ENCODE measurements around the gene U2AF2.

U2AF2 gene

DNA sequence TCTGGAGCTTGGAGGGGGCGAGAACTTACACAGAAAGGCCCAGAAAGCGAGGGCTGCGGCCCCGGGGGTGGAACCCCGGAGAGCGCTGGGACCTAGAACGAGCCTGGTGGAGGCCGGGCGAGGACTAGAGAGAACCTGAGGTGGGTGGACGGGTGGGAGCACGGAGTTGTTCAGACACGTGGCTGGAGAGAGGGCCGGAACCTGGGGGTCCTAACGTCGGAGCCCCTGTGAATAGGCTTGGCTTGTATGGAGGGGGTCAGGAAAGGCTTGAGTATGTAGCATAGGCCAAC, 11.0 kb upstream of the U2AF2 start:
- peaks cover 6 to 8% of the 10 kb centered on the region in 2 donors for H3K36me3 ChIP-seq (ENCODE audit: control insufficient read depth in 2 of 2, insufficient read depth in 2 of 2, low read length in 2 of 2)
- H3K27me3 ChIP-seq (ENCODE audit: control insufficient read depth in 1 of 2, insufficient read depth in 2 of 2, low read length in 2 of 2) = no peaks in the 10 kb centered on the region
- peak overlapping the region; percentile 69 to 80 for H3K9ac ChIP-seq (ENCODE audit: low read length in 2 of 2)
- H3K4me1 ChIP-seq (ENCODE audit: control insufficient read depth, insufficient read depth, low read length) = peaks cover 62% of the 10 kb centered on the region
- no peaks in the 10 kb centered on the region for H3K9me3 ChIP-seq (ENCODE audit: control insufficient read depth in 2 of 2, low read length in 2 of 2)
- H3K27ac ChIP-seq (ENCODE audit: low read length) = peak overlapping the region; percentile 49
- peak overlapping the region; percentile 67 to 81 for H3K4me3 ChIP-seq (ENCODE audit: low read length in 2 of 2)

DNA sequence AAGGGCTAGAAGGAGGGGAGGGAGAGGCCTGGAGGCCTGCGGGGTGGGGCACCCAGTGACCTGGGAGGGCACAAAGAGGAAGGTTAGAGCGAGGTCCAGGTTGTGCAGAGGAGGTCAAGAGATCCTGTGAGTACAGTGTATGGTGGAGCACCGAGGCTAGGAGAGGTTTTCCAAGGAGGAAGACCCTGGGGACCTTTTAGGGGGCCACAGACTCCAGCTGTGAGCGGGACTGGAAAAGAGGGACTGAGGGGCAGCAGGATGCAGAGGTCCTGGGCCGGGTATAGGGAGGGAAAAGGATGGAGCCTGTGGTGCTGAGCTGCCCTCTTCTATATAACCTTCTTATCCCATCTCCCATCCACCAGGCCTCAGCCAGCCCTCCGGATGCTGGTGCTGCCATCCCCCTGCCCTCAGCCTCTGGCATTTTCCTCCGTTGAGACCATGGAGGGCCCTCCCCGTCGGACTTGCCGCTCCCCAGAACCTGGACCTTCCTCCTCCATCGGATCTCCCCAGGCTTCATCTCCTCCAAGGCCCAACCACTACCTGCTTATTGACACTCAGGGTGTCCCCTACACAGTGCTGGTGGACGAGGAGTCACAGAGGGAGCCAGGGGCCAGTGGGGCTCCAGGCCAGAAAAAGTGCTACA, 10.5 kb upstream of the U2AF2 start:
- H3K36me3 ChIP-seq (ENCODE audit: control insufficient read depth in 2 of 2, insufficient read depth in 2 of 2, low read length in 2 of 2) = peaks cover 6 to 8% of the 10 kb centered on the region in 2 donors
- H3K9me3 ChIP-seq (ENCODE audit: control insufficient read depth in 2 of 2, low read length in 2 of 2) = no peaks in the 10 kb centered on the region
- no peaks in the 10 kb centered on the region for H3K27me3 ChIP-seq (ENCODE audit: control insufficient read depth in 1 of 2, insufficient read depth in 2 of 2, low read length in 2 of 2)
- peaks cover 63% of the 10 kb centered on the region for H3K4me1 ChIP-seq (ENCODE audit: control insufficient read depth, insufficient read depth, low read length)
- H3K27ac ChIP-seq (ENCODE audit: low read length) = peak overlapping the region; percentile 49
- H3K4me3 ChIP-seq (ENCODE audit: low read length in 2 of 2) = peak overlapping the region; percentile 67 to 81
- H3K9ac ChIP-seq (ENCODE audit: low read length in 2 of 2) = peak overlapping the region; percentile 69 to 80

DNA sequence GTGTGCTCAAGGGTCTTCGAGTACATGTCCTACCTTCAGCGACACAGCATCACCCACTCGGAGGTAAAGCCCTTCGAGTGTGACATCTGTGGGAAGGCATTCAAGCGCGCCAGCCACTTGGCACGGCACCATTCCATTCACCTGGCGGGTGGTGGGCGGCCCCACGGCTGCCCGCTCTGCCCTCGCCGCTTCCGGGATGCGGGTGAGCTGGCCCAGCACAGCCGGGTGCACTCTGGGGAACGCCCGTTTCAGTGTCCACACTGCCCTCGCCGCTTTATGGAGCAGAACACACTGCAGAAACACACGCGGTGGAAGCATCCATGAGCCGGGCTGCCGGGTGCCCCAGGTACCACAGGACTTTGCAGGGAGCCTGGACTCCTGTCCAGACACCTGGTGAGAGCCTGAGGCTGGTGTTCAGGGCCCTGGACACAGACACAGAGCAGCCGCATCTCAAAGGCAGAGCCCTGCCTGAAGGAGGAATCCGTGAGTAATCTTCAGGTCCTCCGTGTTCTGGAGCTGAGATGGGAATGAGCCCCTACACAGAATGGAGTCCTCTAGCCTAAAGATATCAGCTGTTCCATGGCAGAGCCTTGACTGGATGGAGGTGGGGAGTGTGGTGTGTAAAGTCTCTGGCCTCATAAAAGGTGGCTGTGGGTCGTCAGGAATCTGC, 9.9 kb upstream of the U2AF2 start:
- Histone ChIP-seq H3K9me3 (ENCODE audit: control insufficient read depth in 2 of 2, low read length in 2 of 2) (no peaks in the 10 kb centered on the region), H3K27me3 (ENCODE audit: control insufficient read depth in 1 of 2, insufficient read depth in 2 of 2, low read length in 2 of 2) (no peaks in the 10 kb centered on the region), H3K36me3 (ENCODE audit: control insufficient read depth in 2 of 2, insufficient read depth in 2 of 2, low read length in 2 of 2) (peaks cover 6 to 8% of the 10 kb centered on the region in 2 donors), H3K4me3 (ENCODE audit: low read length in 2 of 2) (no peak overlapping the region), H3K4me1 (ENCODE audit: control insufficient read depth, insufficient read depth, low read length) (peaks cover 63% of the 10 kb centered on the region), H3K9ac (ENCODE audit: low read length in 2 of 2) (no peak overlapping the region), H3K27ac (ENCODE audit: low read length) (no peak overlapping the region)

DNA sequence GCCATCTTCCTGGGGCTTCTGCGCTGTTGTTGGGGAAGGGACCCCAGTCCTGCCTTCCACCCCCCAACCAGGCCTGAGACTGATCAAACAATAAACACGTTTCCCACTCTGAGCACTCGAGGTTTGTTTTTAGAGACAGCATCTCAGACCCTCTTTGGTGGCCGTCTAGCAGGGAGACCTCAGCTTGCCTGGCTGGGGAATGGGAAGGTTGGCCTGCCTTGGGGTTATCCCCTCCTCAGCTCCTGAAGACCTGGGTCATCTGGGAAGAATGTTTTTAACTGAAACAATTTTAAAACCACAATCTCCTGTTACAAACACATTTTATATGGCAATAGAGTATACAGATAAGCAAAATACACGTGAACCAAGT, 9.3 kb upstream of the U2AF2 start:
- H3K27ac ChIP-seq (ENCODE audit: low read length) = no peak overlapping the region
- no peaks in the 10 kb centered on the region for H3K27me3 ChIP-seq (ENCODE audit: control insufficient read depth in 1 of 2, insufficient read depth in 2 of 2, low read length in 2 of 2)
- peaks cover 6 to 8% of the 10 kb centered on the region in 2 donors for H3K36me3 ChIP-seq (ENCODE audit: control insufficient read depth in 2 of 2, insufficient read depth in 2 of 2, low read length in 2 of 2)
- H3K4me3 ChIP-seq (ENCODE audit: low read length in 2 of 2) = no peak overlapping the region
- peaks cover 58% of the 10 kb centered on the region for H3K4me1 ChIP-seq (ENCODE audit: control insufficient read depth, insufficient read depth, low read length)
- H3K9me3 ChIP-seq (ENCODE audit: control insufficient read depth in 2 of 2, low read length in 2 of 2) = no peaks in the 10 kb centered on the region
- no peak overlapping the region for H3K9ac ChIP-seq (ENCODE audit: low read length in 2 of 2)

DNA sequence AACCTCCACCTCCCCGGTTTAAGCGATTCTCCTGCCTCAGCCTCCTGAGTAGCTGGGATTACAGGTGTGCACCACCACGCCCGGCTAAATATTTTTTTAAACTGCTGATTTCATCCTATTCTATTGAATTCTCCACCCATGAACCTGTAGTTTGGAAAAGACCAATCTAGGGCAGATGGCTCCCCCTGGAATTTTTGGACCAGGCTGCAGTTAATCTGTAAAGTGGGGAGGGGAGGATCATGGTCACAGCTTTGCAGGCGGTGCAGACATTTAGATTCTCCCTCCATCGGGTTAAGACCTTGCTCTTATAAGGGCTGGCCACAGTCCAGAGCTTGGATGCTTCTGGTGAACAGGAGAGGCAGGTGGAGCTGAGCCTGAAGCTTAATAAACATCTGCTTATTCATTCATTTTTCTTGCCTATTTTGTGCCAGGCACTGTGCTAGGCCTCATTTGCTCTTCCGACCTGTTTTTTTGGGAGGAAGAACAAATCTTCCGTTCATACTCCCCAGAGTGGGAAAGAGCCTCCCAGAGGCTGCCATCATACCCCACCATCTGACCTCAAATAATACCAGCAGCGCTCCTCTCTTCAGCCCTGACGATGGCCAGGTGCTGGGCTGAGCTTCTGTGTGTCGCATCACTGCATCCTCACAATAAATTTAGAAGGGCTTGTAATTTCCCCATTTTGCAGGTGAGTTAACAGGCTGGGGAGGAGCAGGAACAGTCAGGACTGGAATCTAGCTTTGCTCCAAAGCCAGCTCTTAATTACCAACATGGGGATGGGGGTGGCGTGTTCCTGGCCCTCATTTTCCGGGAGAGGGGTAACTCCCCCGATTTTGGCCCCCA, 7.7 kb upstream of the U2AF2 start:
- peaks cover 52% of the 10 kb centered on the region for H3K4me1 ChIP-seq (ENCODE audit: control insufficient read depth, insufficient read depth, low read length)
- H3K27me3 ChIP-seq (ENCODE audit: control insufficient read depth in 1 of 2, insufficient read depth in 2 of 2, low read length in 2 of 2) = no peaks in the 10 kb centered on the region
- H3K9ac ChIP-seq (ENCODE audit: low read length in 2 of 2) = peak overlapping the region; percentile 76 to 81
- peaks cover 6 to 8% of the 10 kb centered on the region in 2 donors for H3K36me3 ChIP-seq (ENCODE audit: control insufficient read depth in 2 of 2, insufficient read depth in 2 of 2, low read length in 2 of 2)
- peak overlapping the region; percentile 83 to 84 for H3K4me3 ChIP-seq (ENCODE audit: low read length in 2 of 2)
- peak overlapping the region; percentile 82 for H3K27ac ChIP-seq (ENCODE audit: low read length)
- no peaks in the 10 kb centered on the region for H3K9me3 ChIP-seq (ENCODE audit: control insufficient read depth in 2 of 2, low read length in 2 of 2)

DNA sequence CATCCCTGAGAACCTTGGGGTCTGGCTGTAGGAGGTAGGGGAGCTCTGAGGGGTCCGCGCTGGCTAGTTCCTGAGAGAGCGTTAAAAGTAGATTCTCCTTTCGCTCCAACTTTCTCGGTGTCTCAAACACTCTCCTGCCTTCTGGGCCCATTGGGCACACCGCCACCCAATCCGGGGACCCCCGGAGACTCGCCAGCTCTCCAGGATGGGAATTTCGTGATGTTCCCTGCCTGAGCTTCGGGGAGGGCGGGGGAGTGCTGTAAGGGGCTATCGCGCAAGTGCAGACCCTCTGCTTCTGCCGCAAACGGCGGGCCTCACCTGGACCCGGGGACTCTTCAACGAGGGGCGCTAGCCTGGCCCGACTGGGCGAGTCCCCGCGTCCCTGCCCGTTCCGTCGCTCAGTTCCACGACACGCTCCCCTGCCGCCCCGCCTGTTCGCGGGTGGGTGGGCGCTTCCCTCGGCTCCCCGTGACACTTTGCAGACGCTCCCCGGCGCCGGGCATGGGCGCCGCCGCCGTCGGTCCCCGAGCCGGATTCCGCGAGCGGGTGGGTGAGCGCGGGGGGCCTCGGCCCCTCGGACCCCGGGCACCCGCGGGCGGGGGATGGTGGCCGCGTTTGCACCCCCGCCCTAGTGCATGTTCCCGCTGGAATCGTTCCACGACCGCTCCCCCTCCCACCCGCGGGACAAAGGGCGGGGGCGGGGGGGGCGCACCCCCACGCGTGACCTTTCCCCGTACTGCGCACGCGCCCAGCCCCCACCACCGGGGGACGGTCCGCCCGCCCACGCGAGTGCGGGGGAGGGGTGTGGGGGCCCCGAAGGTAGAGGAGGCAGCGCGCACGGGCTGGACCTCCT, 6.9 kb upstream of the U2AF2 start, which contains the start of gene CCDC106:
Gene CCDC106, plus strand, starts transcription at position 481 of the 853 bp plus-strand sequence. CDS start 835 bp downstream, outside the sequence.
- Histone ChIP-seq H3K4me1 (ENCODE audit: control insufficient read depth, insufficient read depth, low read length) (peaks cover 45% of the 10 kb centered on the region), H3K4me3 (ENCODE audit: low read length in 2 of 2) (peak within 1 kb of the TSS; percentile 83 to 84), H3K9ac (ENCODE audit: low read length in 2 of 2) (peak within 1 kb of the TSS; percentile 76 to 81)

DNA sequence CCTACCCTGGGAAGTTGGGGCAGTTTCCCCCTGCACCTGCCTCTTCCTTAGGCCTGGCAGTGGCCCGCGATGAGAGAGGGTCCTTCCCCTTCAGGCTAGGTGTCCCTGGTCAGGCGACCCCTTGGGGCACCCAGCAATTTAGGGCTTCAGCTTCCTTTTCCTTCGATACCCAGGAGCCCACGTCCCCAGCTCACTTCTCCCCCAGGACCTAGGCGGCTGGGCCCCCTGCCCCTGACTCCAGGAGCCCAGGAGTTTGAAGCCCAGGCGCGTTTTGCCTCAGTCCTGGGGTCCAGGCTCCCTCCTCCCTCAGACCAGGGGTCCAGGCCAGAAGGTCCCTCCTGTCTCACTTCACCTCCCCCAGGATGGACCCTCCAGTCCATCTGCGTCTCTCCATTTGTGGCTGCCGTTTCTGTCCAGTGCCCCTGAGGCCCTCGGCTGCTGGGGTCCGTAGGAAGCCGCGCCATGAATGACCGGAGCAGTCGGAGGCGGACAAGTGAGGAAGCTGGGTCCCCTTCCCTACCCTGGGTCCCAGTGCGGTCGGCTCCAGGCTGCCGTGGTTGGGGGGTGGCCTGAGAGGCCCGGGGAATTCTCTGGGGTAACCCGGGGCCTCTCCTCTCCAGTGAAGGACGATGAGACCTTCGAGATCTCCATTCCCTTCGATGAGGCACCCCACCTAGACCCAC, 6.1 kb upstream of the U2AF2 start:
- no peaks in the 10 kb centered on the region for H3K9me3 ChIP-seq (ENCODE audit: control insufficient read depth in 2 of 2, low read length in 2 of 2)
- peaks cover 41% of the 10 kb centered on the region for H3K4me1 ChIP-seq (ENCODE audit: control insufficient read depth, insufficient read depth, low read length)
- H3K27me3 ChIP-seq (ENCODE audit: control insufficient read depth in 1 of 2, insufficient read depth in 2 of 2, low read length in 2 of 2) = no peaks in the 10 kb centered on the region
- peak overlapping the region; percentile 82 for H3K27ac ChIP-seq (ENCODE audit: low read length)
- H3K9ac ChIP-seq (ENCODE audit: low read length in 2 of 2) = peak overlapping the region; percentile 76 to 81
- peaks cover 6 to 10% of the 10 kb centered on the region in 2 donors for H3K36me3 ChIP-seq (ENCODE audit: control insufficient read depth in 2 of 2, insufficient read depth in 2 of 2, low read length in 2 of 2)
- H3K4me3 ChIP-seq (ENCODE audit: low read length in 2 of 2) = peak overlapping the region; percentile 83 to 84

More for the DNA sequence above, 6.9 kb upstream of the U2AF2 start, which contains the start of gene CCDC106:
- Histone ChIP-seq H3K36me3 (ENCODE audit: control insufficient read depth in 2 of 2, insufficient read depth in 2 of 2, low read length in 2 of 2) (peaks cover 6 to 10% of the 10 kb centered on the region in 2 donors), H3K9me3 (ENCODE audit: control insufficient read depth in 2 of 2, low read length in 2 of 2) (no peaks in the 10 kb centered on the region), H3K27me3 (ENCODE audit: control insufficient read depth in 1 of 2, insufficient read depth in 2 of 2, low read length in 2 of 2) (no peaks in the 10 kb centered on the region), H3K27ac (ENCODE audit: low read length) (peak within 1 kb of the TSS; percentile 82)

DNA sequence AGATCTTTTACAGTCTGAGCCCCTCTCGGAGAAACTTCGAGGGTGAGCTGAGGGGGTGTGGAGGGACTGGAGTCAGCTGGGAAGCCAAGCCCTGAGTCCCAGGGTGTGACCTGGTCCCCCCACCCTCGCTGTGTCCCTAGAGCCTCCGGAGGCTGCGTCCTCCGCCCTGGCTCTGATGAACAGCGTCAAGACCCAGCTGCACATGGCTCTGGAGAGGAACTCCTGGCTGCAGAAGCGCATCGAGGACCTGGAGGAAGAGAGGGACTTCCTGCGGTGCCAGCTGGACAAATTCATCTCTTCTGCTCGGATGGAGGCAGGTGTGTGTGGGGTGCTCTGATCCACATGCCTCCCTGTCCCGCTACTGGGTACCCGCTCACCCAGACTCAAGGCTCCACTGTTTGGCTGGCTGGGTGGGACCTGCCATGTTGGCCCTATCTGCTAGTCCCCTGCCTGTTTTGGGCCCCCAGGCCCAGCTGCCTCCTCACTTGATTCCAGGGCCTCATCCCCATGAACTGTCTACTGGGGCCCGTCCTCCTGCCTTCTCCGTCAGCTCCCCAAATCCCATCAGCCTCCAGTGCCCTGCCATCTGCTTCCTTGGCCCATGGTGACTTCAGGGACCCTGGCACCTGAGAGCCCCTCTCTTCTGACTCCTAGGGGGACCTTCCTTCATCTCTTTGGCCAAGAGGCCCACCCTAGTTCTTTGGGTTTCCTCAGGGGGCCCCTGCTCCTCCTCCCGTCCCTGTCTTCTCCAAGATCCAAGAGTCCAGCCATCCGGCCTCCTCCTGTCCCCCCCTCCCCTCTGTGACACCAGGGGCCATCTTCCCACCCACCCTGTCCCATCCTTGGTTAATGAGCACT, 5.3 kb upstream of the U2AF2 start:
- peak overlapping the region in 1 of 2 donors; percentile 81 for H3K9ac ChIP-seq (ENCODE audit: low read length in 2 of 2)

DNA sequence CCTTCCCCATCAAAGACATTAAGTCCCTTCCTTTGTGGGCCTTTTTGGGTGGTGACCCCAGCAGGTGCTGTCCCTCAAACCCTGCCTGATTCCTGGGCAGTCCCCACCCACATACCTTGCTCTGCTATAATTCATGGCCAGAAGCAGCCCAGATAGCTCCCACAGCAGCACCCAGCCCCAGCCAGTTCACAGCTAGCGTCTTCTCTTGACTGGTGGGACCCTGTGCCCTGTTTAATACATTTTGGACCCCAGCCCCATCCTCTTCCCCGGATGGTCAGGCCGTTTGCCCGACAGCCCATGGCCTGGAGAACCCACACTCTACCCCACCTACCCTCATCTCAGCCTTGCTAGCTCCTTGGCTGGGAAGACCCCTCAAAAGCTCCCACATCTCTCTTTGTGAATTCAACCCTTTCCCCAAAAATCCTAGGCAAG, 4.7 kb upstream of the U2AF2 start:
- H3K4me1 ChIP-seq (ENCODE audit: control insufficient read depth, insufficient read depth, low read length) = peaks cover 28% of the 10 kb centered on the region
- H3K9ac ChIP-seq (ENCODE audit: low read length in 2 of 2) = no peak overlapping the region

More for the DNA sequence above, 5.3 kb upstream of the U2AF2 start:
- H3K36me3 ChIP-seq (ENCODE audit: control insufficient read depth in 2 of 2, insufficient read depth in 2 of 2, low read length in 2 of 2) = peaks cover 6 to 10% of the 10 kb centered on the region in 2 donors
- no peaks in the 10 kb centered on the region for H3K9me3 ChIP-seq (ENCODE audit: control insufficient read depth in 2 of 2, low read length in 2 of 2)
- H3K27ac ChIP-seq (ENCODE audit: low read length) = peak overlapping the region; percentile 82
- H3K4me1 ChIP-seq (ENCODE audit: control insufficient read depth, insufficient read depth, low read length) = peaks cover 35% of the 10 kb centered on the region
- H3K4me3 ChIP-seq (ENCODE audit: low read length in 2 of 2) = peak overlapping the region; percentile 83 to 84
- H3K27me3 ChIP-seq (ENCODE audit: control insufficient read depth in 1 of 2, insufficient read depth in 2 of 2, low read length in 2 of 2) = no peaks in the 10 kb centered on the region

More for the DNA sequence above, 4.7 kb upstream of the U2AF2 start:
- H3K4me3 ChIP-seq (ENCODE audit: low read length in 2 of 2) = no peak overlapping the region
- H3K9me3 ChIP-seq (ENCODE audit: control insufficient read depth in 2 of 2, low read length in 2 of 2) = no peaks in the 10 kb centered on the region
- H3K27me3 ChIP-seq (ENCODE audit: control insufficient read depth in 1 of 2, insufficient read depth in 2 of 2, low read length in 2 of 2) = no peaks in the 10 kb centered on the region
- peaks cover 4 to 6% of the 10 kb centered on the region in 2 donors for H3K36me3 ChIP-seq (ENCODE audit: control insufficient read depth in 2 of 2, insufficient read depth in 2 of 2, low read length in 2 of 2)
- H3K27ac ChIP-seq (ENCODE audit: low read length) = no peak overlapping the region
